A673 (cell line): ENCODE measurements around the gene ERF. TPM values are rescaled to one million over a fixed set of nuclear protein-coding genes. Genes with fewer than 3 reads are reported as not detected.

ENCODE experiments used
- BruUV-seq: library from RNA; stranded (reverse); fragments of 400-500 nt; replicated peaks from 2 replicates; lab custom pipeline; 2021; lab: Mats Ljungman, UMichigan
- CTCF ChIA-PET: fragments of 300-600 bp; sonication (Branson Sonifier 250); formaldehyde crosslinking; loops from one replicate; lab custom pipeline; 2022; ENCODE audit warnings: antibody characterized with exemption; lab: Charles Lee
- POLR2A ChIA-PET: fragments of 300-600 bp; sonication (Branson Sonifier 250); formaldehyde crosslinking; loops from one replicate; lab custom pipeline; 2022; ENCODE audit warnings: antibody characterized with exemption; ENCODE audit not compliant: low non-redundant PET; lab: Charles Lee
- DNase-seq: peaks from one replicate; pipeline ENCODE4 v3.0.0-alpha.2; 2015; ENCODE audit warnings: low spot score
- H3K27ac ChIP-seq: fragments of 200-600 bp; sonication (generic); 2 replicates; pipeline ENCODE4 v1.5.1; 2016; ENCODE audit warnings: mixed run types, low read depth, mild to moderate bottlenecking, mixed read lengths, antibody characterized with exemption, low read length; ENCODE audit not compliant: poor library complexity, severe bottlenecking
- H3K27me3 ChIP-seq: fragments of 200-600 bp; sonication (generic); replicated peaks from 2 replicates; pipeline ENCODE4 v1.6.1; 2017; ENCODE audit warnings: mixed run types, low read depth, mild to moderate bottlenecking, mixed read lengths, antibody characterized with exemption, low read length; ENCODE audit not compliant: insufficient read depth, poor library complexity
- H3K36me3 ChIP-seq: fragments of 200-600 bp; sonication (generic); 2 replicates; pipeline ENCODE4 v1.6.1; 2016; ENCODE audit warnings: mixed run types, mild to moderate bottlenecking, mixed read lengths, antibody characterized with exemption, low read length; ENCODE audit not compliant: insufficient read depth, poor library complexity, severe bottlenecking
- H3K4me1 ChIP-seq: fragments of 200-600 bp; sonication (generic); 2 replicates; pipeline ENCODE4 v1.6.1; 2017; ENCODE audit warnings: mixed run types, mild to moderate bottlenecking, mixed read lengths, antibody characterized with exemption, low read length; ENCODE audit not compliant: insufficient read depth, poor library complexity, severe bottlenecking
- H3K4me3 ChIP-seq: fragments of 200-600 bp; sonication (generic); 2 replicates; pipeline ENCODE4 v1.5.1; 2016; ENCODE audit warnings: low read depth, mixed run types, mild to moderate bottlenecking, mixed read lengths, low read length; ENCODE audit not compliant: poor library complexity, severe bottlenecking
- H3K9me3 ChIP-seq: fragments of 200-600 bp; sonication (generic); 2 replicates; pipeline ENCODE4 v1.6.1; 2016; ENCODE audit warnings: mixed run types, low read depth, mild to moderate bottlenecking, mixed read lengths, antibody characterized with exemption, low read length; ENCODE audit not compliant: poor library complexity, severe bottlenecking
- EZH2 ChIP-seq: fragments of 200-600 bp; sonication (generic); IDR thresholded peaks from 2 replicates; pipeline ENCODE4 v1.6.1; 2017; ENCODE audit warnings: borderline replicate concordance, low read depth, mild to moderate bottlenecking, mixed read lengths, antibody characterized with exemption, low read length; ENCODE audit not compliant: poor library complexity, severe bottlenecking
- intact Hi-C: fragments of 100-400 bp; cut with micrococcal nuclease; formaldehyde crosslinking; loops from one replicate; pipeline ENCODE4 v1.10.0; 2022; ENCODE audit not compliant: unreplicated experiment
- total RNA-seq: library from RNA; stranded (reverse); gene quantifications from 2 replicates; pipeline ENCODE4 v1.2.3, GENCODE V29; 2021
- TF ChIP-seq, protein P1 (sequence below): fragments of 300-800, 200-600 bp; sonication (generic); conservative IDR thresholded peaks from 2 replicates; pipeline ENCODE4 v1.5.1; 2017; ENCODE audit warnings: low read depth, mild to moderate bottlenecking, antibody characterized with exemption, low read length, moderate library complexity, mixed read lengths

The ERF gene
- total RNA-seq, 1 experiment from 2014 or later, result 164 TPM

DNA sequence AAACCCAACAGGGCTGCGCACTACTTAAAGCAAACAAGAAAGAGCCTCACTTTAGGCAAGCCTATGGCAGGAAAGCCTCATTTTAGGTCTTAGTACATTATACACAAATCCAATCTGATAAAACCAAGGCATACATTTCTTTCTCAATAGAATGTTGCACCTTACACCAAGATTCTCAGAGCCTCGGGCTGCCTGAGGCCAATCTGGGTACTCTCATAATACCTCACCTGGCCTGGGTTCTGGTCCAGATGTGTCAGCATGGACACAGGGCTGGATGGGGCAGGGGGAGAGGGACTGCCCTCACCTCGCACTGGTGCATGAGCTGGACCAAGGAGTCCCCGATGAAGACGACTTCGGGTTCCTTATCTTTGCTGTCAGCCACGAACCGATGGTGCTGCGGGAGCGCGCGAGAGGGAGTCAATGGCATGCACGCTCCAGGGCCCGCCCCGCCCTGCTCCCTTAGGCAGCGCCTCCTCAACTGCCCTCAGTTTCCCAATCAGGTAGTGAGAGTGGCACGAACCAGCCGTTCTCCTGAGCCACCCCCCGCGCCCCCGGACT lies 46.8 kb upstream of the ERF start, which contains the start of gene PRR19:
TSS of gene PRR19 (plus strand) at position 487 of the 558 bp plus-strand sequence. CDS start 7,453 bp downstream, outside the sequence.
- ChIA-PET CTCF (no interaction called here), POLR2A (interaction anchor here (0.7 kb wide), 1 partner anchor 75 kb away, joined by 14 read pairs; no protein-coding TSS in a partner anchor)
- no peaks in the 10 kb centered on the region for H3K9me3 ChIP-seq
- BruUV-seq, result TSS peak; percentile 56
- intact Hi-C loops, result no loop called here
- DNase-seq, result peak; percentile 49
- H3K4me1 ChIP-seq, result peaks cover 15% of the 10 kb centered on the region
- peaks cover 13% of the 10 kb centered on the region for H3K36me3 ChIP-seq
- H3K27me3 ChIP-seq, result no peaks in the 10 kb centered on the region
- H3K4me3 ChIP-seq, result peak within 1 kb of the TSS; percentile 88
- peak within 1 kb of the TSS; percentile 80 for H3K27ac ChIP-seq
- no peak for TF ChIP-seq EZH2
- TF ChIP-seq, protein P1, sequence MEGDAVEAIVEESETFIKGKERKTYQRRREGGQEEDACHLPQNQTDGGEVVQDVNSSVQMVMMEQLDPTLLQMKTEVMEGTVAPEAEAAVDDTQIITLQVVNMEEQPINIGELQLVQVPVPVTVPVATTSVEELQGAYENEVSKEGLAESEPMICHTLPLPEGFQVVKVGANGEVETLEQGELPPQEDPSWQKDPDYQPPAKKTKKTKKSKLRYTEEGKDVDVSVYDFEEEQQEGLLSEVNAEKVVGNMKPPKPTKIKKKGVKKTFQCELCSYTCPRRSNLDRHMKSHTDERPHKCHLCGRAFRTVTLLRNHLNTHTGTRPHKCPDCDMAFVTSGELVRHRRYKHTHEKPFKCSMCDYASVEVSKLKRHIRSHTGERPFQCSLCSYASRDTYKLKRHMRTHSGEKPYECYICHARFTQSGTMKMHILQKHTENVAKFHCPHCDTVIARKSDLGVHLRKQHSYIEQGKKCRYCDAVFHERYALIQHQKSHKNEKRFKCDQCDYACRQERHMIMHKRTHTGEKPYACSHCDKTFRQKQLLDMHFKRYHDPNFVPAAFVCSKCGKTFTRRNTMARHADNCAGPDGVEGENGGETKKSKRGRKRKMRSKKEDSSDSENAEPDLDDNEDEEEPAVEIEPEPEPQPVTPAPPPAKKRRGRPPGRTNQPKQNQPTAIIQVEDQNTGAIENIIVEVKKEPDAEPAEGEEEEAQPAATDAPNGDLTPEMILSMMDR, result no peak

DNA sequence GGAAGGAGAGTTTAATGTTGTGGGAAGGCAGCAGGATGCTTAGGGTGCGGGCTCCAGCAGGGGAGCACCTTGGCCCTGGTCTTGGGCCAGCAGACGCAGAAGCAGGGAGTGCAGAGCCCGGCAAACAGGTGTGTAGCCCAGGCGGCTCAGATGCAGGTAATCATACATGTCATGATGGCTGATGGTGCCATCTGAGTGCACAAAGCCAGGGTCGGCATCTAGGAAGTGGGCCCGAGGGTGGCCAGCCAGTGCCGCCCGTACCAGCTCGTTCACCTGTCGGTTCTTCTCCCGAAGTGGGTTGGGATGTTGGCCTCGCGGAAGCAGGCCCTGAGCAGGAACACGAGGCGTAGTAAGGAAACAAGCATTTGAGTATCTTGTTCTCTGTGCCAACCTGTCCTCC lies 42.1 kb upstream of the ERF start:
- DNase-seq, result no peak
- Histone ChIP-seq H3K4me3 (no peak overlapping the region), H3K4me1 (peaks cover 6% of the 10 kb centered on the region), H3K9me3 (no peaks in the 10 kb centered on the region), H3K27ac (no peak overlapping the region), H3K27me3 (no peaks in the 10 kb centered on the region), H3K36me3 (peaks cover 59% of the 10 kb centered on the region)
- no TSS peak for BruUV-seq
- intact Hi-C loops, result no loop called here
- TF ChIP-seq, protein P1, result no peak
- TF ChIP-seq EZH2, result no peak
- ChIA-PET POLR2A (no interaction called here), CTCF (no interaction called here)

DNA sequence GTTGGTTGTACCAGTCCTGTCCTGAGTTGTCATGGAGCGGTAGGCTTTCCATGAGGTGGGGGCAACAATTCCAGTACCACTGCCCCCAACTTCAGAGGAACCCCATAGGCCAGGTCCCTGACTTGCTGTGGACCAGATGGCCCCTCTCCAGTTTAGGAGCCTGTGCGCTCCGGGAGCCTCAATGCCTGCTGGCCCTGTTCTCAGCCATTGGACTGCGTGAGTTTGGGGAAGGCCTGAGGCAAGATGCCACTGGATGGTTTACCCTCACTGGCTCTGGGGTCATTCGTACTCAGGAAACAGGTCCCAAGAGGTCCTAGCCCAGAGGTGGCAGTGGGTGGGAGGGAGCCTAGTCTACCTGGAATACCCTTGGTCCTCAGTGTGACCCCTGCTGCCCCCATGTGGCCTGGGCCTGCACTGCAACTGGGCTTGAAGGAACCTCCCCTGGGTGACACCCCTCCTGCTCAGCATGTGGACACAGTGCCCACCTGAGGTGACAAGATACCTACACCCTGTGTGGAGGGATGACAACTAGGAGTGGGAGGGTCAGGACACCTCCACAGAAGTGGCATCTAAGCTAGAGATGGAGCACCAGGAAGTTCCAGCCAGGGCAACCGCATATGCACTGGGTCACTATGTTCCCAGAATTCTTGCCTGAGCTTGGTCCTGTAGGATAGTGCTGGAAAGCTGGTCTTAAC lies 41.0 kb upstream of the ERF start:
- peaks cover 70% of the 10 kb centered on the region for H3K36me3 ChIP-seq
- peak overlapping the region; percentile 30 for H3K27ac ChIP-seq
- intact Hi-C loops, result no loop called here
- peak; percentile 76 for DNase-seq
- BruUV-seq, result no TSS peak
- H3K27me3 ChIP-seq, result no peaks in the 10 kb centered on the region
- H3K4me3 ChIP-seq, result no peak overlapping the region
- ChIA-PET CTCF (interaction anchor here (0.6 kb wide), 1 partner anchor 44 kb away, joined by 14 read pairs; no protein-coding TSS in a partner anchor), POLR2A (interaction anchor here (0.7 kb wide), 1 partner anchor 77 kb away, joined by 3 read pairs; no protein-coding TSS in a partner anchor)
- H3K4me1 ChIP-seq, result peaks cover under 1% of the 10 kb centered on the region
- no peaks in the 10 kb centered on the region for H3K9me3 ChIP-seq
- TF ChIP-seq EZH2, result no peak
- TF ChIP-seq, protein P1, result peak; percentile 91
